Activated T-helper 1 cell treated with anti-CD3 and anti-CD28 coated beads, Interleukin-2, amount 50 U/mL, for 16 hours (primary cell): ENCODE results near the gene TBX1.

Experiments used
- DNase-seq, 2 donors: peaks; one replicate each; pipeline ENCODE4 v3.0.0-alpha.2; 2020; ENCODE audit warnings: low read depth in 1 of 2, low spot score in 1 of 2

The TBX1 gene

DNA sequence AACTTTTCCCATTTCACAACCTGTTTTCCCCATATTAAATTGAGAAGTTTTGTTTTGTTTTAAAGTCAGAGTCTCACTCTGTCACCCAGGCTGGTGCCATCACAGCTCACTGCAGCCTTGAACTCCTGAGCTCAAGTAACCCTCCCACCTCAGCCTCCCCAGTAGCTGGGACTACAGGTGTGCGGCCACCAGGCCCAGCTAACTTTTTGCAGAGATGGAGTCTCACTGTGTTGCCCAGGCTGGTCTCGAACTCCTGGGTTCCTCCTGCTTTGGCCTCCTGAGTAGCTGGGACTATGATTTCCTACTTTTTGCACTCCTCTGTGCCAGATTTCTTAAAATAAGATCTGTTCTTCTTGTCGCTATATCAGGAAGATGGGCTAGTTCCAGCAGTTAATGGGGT lies 49.2 kb downstream of the TBX1 start:
- DNase-seq, result no peak

DNA sequence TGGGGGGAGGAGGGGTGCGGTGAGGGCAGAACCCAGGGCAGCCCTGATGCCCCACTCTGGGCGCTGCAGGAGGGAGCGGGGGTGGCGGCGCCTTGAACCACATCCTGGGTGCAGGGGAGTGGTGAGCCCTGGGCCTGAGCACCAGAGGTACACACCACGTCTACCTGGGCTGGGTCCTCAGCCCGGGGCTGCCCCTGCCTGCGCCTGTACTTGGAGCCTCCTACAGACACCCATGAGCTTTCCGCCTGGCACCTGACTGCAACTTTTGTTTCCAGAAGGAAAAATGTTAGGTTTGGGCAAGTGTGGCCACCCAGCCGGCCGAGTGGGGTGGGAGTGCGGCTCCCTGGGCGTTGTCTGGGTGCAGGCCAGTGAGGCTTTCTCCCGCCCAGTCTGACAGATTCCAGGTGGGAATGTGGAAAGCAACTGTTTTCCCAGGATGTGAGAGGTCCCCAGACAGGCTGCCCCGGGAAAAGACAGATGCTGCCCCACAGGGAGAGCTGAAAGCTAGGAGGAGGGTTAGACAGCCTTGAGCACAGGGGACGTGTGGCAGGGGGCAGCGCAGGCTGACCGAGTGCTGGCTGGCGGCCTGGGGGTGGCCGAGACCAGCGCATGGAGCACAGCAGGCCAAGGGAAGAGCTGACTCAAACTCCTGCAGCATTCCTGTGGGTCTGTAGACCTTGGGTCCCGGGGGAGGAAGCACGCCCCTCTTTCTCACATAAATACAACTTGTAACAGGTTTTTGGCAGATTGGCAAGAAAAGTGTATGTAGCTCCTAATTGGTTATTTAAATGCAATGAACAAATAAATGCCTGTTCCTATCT lies 50.0 kb downstream of the TBX1 start:
- DNase-seq, result no peak

- no peak for DNase-seq
These were observed 50.6 kb downstream of the TBX1 start for GRCh38 chr22:19811211-19811621.

DNA sequence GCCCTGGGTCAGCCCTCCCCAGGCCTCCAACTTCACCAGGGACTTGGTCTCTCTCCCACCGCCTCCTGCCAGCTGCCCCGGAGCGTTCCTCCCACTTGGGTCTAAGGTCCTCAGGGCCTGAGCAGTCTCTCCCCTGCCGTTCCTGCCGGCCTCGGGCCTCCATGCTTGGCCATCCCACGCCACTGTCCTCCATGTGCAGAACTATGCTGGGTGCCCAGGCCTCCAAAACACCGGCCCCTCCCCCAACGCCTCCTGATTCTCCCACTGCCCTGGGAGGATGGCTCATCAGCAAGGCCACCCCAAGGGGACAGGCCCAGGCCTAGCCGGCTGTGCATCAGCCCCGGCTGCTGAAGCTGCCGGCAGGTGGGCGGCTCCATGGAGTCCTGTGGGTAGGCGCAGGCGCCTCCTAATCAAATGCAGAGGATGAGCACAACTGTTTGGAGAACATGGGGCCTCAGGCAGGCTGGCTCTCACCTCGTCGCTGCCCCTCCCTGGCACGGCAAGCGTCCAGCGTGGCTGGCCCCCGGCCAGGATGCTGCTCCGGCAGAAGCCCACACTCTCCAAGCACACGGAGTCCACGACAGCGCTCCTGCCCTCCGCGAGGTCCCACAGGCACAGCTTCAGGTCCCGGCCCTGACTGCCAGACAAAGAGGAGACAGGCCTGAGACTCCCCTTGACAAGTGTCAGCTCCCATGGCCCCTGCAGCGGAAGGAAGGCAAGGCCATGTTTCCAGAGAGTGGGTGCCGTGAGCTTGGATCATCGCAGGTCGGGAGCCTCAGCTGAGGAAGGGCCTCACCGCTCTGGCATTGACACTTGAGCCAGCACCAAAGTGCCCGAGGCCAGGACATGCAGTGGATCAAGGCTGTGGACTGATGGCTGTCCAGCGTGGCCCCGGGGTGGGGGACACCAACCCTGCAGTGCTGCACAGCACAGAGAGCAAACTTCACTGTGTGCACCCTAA lies 51.5 kb downstream of the TBX1 start:
- no peak for DNase-seq

DNA sequence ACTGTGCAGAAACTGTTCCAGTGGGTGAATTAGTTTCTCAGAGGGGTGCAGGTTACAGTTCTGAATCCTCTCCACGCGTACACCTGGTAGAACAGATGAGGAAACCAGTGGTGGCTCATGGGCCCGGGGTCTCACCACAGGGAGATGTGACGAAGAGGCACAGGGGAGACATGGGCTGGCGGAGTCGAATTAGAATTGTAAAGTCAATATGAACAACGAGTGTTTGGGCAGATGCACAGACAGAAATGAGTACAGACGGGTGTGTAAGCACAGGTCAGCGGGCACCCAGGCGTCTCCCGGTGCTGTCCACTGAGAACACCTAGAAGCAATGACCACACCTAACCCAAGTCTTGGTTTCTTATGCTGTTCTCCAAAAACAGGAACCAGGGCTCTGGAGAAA lies 52.3 kb downstream of the TBX1 start:
- DNase-seq, result no peak

GRCh38 chr22:19814428-19814827 lies 53.9 kb downstream of the TBX1 start:
- no peak for DNase-seq

GRCh38 chr22:19815093-19815822 lies 54.7 kb downstream of the TBX1 start:
- peak in 1 of 2 donors; percentile 1 for DNase-seq

DNA sequence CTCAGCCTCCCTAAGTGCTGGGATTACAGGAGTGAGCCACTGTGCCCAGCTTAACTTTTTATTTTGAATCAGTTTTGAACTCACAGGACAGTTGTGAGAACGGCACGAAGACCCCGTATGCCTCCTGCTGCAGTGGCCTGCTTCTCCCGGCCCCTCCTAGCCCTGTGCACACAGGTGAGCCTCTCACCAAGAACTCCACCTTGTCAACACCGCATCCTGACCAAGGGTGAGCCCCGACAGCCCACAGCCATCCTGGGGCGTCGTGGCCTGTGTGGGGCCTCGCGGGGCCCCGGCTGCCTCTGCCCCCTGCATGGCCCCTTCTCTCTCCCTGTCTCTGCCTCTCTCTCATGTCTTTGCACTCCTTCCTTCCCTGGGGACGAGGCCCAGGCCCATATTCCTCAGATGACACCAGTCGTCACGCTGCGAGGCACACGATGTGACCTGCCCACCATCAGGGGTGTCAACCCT lies 55.3 kb downstream of the TBX1 start:
- DNase-seq, result no peak

DNA sequence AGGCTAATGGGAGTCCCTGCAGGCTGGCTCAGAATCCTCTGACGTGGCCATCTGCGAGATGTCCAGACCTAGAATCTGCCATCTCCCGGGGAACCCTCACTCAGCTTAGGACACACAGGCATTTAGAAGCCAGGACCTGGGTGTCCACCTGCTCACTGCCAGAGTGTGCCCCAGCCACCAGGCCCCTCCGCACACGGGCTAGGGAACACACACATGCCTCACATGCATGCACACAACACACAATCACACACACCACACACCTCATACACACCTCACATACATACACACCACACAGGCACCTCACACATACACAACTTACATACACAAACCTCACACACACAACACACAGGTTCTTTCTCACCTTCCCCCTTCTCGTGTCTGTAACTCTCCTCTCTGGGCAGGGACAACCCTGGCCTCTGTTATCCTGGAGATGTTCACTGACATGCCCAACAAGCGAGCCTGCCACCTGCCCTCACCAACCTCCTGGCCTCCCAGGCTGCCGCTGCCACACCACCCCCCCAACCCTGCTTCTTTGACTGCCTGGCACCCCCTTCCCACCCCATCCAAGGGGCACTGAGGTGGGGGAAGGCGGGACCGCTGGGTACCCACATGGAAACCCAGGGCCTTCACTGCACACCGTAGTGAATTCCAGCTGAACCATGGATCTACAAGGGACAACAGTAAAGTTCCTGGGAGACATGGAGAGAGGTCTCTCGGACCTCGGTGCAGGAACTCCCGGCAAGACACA lies 56.0 kb downstream of the TBX1 start:
- peak in 1 of 2 donors; percentile 1 for DNase-seq
